PFSK-1 (cell line): Measurements from ENCODE around the gene AUTS2.

ENCODE experiments used
- FOXP2 ChIP-seq: optimal IDR thresholded peaks from 2 replicates; pipeline ENCODE3; 2011; ENCODE audit warnings: borderline replicate concordance, control low read depth, inconsistent platforms; ENCODE audit not compliant: insufficient read depth; ENCODE audit errors: extremely low read length, extremely low read depth
- POLR2AphosphoS5 ChIP-seq: IDR thresholded peaks from 2 replicates; pipeline ENCODE4 v1.6.1; 2012; ENCODE audit warnings: low read depth, mild to moderate bottlenecking, control low read depth, low read length, moderate library complexity
- SIN3A ChIP-seq: IDR thresholded peaks from 2 replicates; pipeline ENCODE4 v1.6.1; 2012; ENCODE audit warnings: mild to moderate bottlenecking, low read length, moderate library complexity, borderline replicate concordance; ENCODE audit not compliant: insufficient read depth
- TAF1 ChIP-seq: IDR thresholded peaks from 2 replicates; pipeline ENCODE4 v1.6.1; 2012; ENCODE audit warnings: low read length, control low read depth, borderline replicate concordance; ENCODE audit not compliant: insufficient read depth
- TF ChIP-seq, protein P1 (sequence below), 2 experiments: IDR thresholded peaks; 2 replicates each; pipeline versions ENCODE4 v1.6.1 to v1.8.0; 2011 to 2012; ENCODE audit warnings: low read depth in 2 of 2, low read length in 2 of 2, control low read depth in 1 of 2, inconsistent platforms in 1 of 2, mild to moderate bottlenecking in 1 of 2, moderate library complexity in 1 of 2; ENCODE audit not compliant: insufficient read depth in 1 of 2

AUTS2 gene

DNA sequence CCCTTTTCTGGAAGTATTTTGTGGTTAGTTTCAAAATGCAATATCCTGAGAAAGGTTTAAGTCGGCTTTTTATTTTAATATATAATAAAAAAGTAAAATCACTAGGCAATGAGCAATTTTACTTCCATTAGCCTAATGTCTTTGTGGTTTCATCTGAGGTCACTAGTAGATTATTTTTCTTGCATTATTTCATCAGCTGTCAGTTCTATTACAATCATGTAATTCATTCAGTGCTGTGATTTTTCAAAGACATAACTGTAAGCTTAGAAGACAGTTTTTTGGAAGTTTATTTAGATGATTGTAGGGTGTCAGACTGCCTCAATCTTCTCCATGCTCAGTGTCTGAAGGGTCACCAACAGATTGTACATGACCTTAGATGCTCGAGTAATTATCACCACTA, 965.7 kb downstream of the AUTS2 start:
- no peak for TF ChIP-seq POLR2AphosphoS5
- no peak for TF ChIP-seq FOXP2
- TF ChIP-seq, protein P1, sequence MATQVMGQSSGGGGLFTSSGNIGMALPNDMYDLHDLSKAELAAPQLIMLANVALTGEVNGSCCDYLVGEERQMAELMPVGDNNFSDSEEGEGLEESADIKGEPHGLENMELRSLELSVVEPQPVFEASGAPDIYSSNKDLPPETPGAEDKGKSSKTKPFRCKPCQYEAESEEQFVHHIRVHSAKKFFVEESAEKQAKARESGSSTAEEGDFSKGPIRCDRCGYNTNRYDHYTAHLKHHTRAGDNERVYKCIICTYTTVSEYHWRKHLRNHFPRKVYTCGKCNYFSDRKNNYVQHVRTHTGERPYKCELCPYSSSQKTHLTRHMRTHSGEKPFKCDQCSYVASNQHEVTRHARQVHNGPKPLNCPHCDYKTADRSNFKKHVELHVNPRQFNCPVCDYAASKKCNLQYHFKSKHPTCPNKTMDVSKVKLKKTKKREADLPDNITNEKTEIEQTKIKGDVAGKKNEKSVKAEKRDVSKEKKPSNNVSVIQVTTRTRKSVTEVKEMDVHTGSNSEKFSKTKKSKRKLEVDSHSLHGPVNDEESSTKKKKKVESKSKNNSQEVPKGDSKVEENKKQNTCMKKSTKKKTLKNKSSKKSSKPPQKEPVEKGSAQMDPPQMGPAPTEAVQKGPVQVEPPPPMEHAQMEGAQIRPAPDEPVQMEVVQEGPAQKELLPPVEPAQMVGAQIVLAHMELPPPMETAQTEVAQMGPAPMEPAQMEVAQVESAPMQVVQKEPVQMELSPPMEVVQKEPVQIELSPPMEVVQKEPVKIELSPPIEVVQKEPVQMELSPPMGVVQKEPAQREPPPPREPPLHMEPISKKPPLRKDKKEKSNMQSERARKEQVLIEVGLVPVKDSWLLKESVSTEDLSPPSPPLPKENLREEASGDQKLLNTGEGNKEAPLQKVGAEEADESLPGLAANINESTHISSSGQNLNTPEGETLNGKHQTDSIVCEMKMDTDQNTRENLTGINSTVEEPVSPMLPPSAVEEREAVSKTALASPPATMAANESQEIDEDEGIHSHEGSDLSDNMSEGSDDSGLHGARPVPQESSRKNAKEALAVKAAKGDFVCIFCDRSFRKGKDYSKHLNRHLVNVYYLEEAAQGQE (IDR thresholded peaks at IDR 0.05; ENCODE audit: insufficient read depth in 1 of 2, low read depth in 2 of 2, low read length in 2 of 2), result no peak
- no peak for TF ChIP-seq TAF1
- TF ChIP-seq SIN3A, result no peak

DNA sequence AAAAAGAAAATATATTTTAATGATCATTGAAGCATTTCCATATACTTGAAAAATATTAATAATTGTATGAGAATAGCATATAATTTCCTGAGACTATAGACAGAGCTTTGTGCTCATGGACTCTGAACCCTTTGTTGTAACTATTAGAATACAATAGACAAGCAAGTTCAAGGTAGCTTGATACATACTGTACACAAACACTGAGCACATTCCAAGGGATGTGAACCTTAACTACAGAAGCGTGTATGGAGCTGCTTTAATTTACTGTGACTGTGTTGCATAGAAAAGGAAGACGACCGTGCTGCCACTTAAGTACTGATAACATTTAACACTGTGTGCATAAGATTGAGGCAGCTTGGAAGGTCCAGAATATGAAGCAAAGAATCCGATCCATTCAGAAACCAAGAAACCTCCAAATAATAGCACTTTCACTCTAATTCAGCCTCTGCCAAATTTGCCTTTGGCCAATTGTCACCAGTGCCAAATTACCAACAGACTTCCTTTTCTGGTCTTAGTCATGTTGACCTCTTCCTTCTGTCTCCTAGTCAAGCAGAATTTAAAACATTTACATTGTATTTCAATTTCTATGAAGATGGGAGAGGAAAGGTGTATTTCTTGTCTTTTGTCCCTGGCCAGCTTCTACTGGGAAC, 967.6 kb downstream of the AUTS2 start:
- TF ChIP-seq, protein P1 (IDR thresholded peaks at IDR 0.05; ENCODE audit: insufficient read depth in 1 of 2, low read depth in 2 of 2, low read length in 2 of 2), result no peak
- no peak for TF ChIP-seq POLR2AphosphoS5
- TF ChIP-seq SIN3A, result no peak
- TF ChIP-seq FOXP2, result no peak
- TF ChIP-seq TAF1, result no peak

DNA sequence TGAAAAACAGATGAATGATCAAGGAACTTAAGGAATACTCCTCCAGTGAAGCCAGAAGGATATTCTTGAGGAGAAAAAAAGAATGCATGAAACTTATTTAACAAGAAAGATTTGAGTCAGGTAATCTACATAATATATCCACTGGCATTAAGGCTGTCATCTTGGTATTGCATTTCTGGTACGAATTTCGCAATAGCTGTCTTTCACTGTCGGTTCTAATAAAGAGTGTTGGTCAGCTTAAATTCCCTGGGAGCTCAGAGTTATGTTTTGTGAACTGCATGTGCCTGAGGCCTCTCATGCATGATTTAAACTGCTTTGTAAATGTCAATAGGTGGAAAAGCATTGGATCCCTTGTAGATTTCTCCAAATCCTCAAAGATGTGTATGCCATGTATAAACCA, 968.4 kb downstream of the AUTS2 start:
- no peak for TF ChIP-seq SIN3A
- no peak for TF ChIP-seq TAF1
- no peak for TF ChIP-seq POLR2AphosphoS5
- no peak for TF ChIP-seq FOXP2

DNA sequence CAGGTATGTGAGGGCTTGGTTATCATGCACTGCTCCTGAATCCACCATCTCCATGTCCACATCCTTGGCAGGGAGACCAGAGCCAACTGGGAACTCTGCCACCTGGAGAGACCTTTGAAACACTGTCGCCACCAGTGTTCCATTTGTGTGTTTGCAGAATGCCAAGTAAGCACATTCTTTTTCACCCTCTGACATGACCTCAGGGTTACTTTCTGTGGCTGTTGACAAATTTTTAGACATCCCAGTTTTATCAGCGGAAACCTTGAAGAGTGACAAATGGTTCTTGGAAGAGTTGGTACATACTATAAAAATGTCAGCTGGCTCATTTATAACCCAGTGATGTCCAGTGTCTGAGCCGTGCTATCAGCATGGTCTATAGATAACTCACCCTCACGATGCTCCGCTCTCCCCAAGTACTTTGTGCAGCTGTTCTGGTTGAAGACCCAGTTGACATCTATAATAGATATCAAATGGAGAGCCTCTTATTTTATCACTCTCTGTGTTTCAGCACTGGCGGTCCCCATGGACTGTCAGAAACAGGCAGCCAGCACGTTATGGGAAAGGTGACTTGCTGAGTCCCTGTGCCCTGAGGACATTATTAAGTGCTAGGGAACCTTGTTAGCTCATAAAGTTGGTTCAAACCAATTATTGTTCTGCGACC, 970.5 kb downstream of the AUTS2 start:
- TF ChIP-seq POLR2AphosphoS5 (no peak), FOXP2 (no peak), TAF1 (no peak), SIN3A (no peak)
- TF ChIP-seq, protein P1 (IDR thresholded peaks at IDR 0.05; ENCODE audit: insufficient read depth in 1 of 2, low read depth in 2 of 2, low read length in 2 of 2), result no peak

DNA sequence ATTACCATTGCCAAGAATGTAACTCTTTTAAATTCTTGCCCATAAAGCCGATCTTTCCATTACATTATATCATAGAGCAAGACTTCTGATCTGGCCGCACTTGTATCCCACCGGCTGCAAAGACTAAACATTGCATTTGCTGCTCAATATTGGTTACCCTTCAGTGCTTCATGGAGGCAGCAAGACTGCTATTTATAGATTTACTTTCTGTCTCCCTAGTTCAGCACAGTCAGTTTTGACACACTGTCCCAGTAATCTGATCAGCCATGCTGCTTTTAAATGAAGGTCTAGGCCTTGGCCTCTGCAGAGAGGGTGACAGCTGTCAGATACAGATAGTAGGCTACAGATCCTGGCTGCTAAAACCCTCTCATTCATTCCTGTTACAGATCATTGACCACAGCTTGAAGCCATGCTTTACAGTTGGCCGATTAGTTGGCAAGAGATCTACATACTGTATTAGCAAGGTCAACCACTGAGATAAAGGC, 971.1 kb downstream of the AUTS2 start:
- TF ChIP-seq SIN3A, result no peak
- no peak for TF ChIP-seq FOXP2
- TF ChIP-seq POLR2AphosphoS5, result no peak
- no peak for TF ChIP-seq TAF1
